Measurements from ENCODE around the gene MAEA. TPM values are rescaled to one million over a fixed set of nuclear protein-coding genes. Genes with fewer than 3 reads are reported as not detected.

Gene MAEA
- polyA plus RNA-seq, 2 of the 4 experiments (the other 2 are of a cell fraction): 46.1 to 58.4 TPM

GRCh38 chr4:1345903-1346780 lies 56.5 kb downstream of the MAEA start:
- no peaks in the 10 kb centered on the region for H3K9me3 ChIP-seq
- H3K4me1 ChIP-seq: peaks cover 8% of the 10 kb centered on the region; the same call in 1 of the 3 replicates
- peak; percentile 24 to 45 for DNase-seq (ENCODE audit: low read depth in 1 of 2, low spot score in 1 of 2)
- H3K4me3 ChIP-seq: peak overlapping the region; percentile 91
- ATAC-seq: peak; percentile 54 to 66
- H3K4me2 ChIP-seq: peak overlapping the region; percentile 96
- FAIRE-seq: no peak
- CTCF ChIA-PET: interaction anchor here (1.0 to 2.4 kb wide), 6 partner anchors 10 to 194 kb away, joined by 3 to 15 read pairs (median 4); no protein-coding TSS in a partner anchor
- WGBS (ENCODE audit: missing lambda C conversion rate): 4% methylated on average over 28 of the region's 76 CpGs
- peak overlapping the region; percentile 97 to 99 for H3K27ac ChIP-seq
- POLR2A ChIA-PET: interaction anchor here (0.6 to 2.6 kb wide), 3 partner anchors 10 to 98 kb away, joined by 3 to 26 read pairs (median 4); partner anchors contain the start of gene CTBP1
- peak; percentile 58 for TF ChIP-seq PHF8 (IDR thresholded peaks at IDR 0.05; ENCODE audit: borderline replicate concordance, low read depth)
- TF ChIP-seq POLR2A (IDR thresholded peaks at IDR 0.05; ENCODE audit: low read length): peak; percentile 16; the same call in 1 of the 2 replicates
- TF ChIP-seq, protein P1, sequence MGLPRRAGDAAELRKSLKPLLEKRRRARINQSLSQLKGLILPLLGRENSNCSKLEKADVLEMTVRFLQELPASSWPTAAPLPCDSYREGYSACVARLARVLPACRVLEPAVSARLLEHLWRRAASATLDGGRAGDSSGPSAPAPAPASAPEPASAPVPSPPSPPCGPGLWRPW (IDR thresholded peaks at IDR 0.05): no peak

DNA sequence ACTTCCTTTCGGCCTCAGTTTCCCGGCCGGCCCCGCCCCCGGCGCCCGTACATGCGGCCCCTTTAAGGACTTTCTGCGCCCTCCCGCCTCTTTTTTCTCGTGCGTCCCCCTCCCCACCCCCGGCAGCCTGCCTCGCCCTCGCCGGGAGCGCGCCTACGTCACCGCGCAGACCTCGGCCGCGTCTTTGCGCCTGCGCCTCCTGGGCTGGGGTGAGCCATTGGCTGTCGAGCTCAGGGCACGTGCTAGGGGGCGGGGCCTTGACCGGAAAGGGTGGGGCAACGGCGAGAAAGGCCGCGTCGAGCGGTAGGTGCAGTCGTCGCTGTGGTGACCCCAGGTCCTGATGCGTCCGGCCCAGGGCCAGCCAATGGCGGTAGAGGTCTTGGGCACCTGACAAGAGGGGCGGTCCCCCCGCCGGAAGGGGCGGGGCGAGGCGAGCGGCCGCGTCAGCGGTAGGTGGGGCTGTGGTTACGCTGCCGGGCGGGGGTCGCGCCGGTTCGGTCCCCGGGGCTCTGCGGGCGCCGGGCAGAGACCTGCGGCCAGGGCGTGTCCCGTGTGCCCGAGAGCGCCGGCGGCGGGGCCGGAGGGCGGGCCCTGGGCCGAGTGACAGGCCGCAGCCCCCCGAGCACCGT lies 57.2 kb downstream of the MAEA start, which contains the start of gene UVSSA:
TSS of gene UVSSA (plus strand) at position 428 of the 629 bp plus-strand sequence. CDS start 884 bp downstream, outside the sequence.
- no peak for FAIRE-seq
- Histone ChIP-seq H3K27ac (peak within 1 kb of the TSS; percentile 97 to 99), H3K4me3 (peak within 1 kb of the TSS; percentile 91), H3K4me2 (peak within 1 kb of the TSS; percentile 96), H3K9me3 (no peaks in the 10 kb centered on the region), H3K4me1 (peaks cover 8% of the 10 kb centered on the region; the same call in 1 of the 3 replicates)
- no CpG with 5 or more reads among the region's 76 CpGs for WGBS (ENCODE audit: missing lambda C conversion rate)
- TF ChIP-seq FOSB (CRISPR knock-in tag; IDR thresholded peaks at IDR 0.05): no peak
- peak; percentile 13 to 35; a peak in 2 of 5 replicates for TF ChIP-seq JUN (IDR thresholded peaks at IDR 0.05)
- peak; percentile 47 for TF ChIP-seq POLR2A (IDR thresholded peaks at IDR 0.05; ENCODE audit: low read length)
- no peak for TF ChIP-seq NPAS2 (CRISPR knock-in tag; IDR thresholded peaks at IDR 0.05; ENCODE audit: borderline replicate concordance)
- 0 out of 2 replicates have a peak, but pooled peaks have one; percentile 38 for TF ChIP-seq MAZ (IDR thresholded peaks at IDR 0.05; ENCODE audit: borderline replicate concordance, low read depth, low read length)
- TF ChIP-seq BHLHE40 (IDR thresholded peaks at IDR 0.05; ENCODE audit: low read depth, low read length): peak; percentile 63
- TF ChIP-seq, protein P2, sequence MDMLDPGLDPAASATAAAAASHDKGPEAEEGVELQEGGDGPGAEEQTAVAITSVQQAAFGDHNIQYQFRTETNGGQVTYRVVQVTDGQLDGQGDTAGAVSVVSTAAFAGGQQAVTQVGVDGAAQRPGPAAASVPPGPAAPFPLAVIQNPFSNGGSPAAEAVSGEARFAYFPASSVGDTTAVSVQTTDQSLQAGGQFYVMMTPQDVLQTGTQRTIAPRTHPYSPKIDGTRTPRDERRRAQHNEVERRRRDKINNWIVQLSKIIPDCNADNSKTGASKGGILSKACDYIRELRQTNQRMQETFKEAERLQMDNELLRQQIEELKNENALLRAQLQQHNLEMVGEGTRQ (IDR thresholded peaks at IDR 0.05): peak; percentile 97
- peak; percentile 65 for TF ChIP-seq MAX (IDR thresholded peaks at IDR 0.05)
- TF ChIP-seq, protein P3, sequence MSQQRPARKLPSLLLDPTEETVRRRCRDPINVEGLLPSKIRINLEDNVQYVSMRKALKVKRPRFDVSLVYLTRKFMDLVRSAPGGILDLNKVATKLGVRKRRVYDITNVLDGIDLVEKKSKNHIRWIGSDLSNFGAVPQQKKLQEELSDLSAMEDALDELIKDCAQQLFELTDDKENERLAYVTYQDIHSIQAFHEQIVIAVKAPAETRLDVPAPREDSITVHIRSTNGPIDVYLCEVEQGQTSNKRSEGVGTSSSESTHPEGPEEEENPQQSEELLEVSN (IDR thresholded peaks at IDR 0.05; ENCODE audit: borderline replicate concordance, low read depth): 0 out of 2 replicates have a peak, but pooled peaks have one; percentile 2
- ChIA-PET POLR2A (interaction anchor here (0.6 to 2.6 kb wide), 3 partner anchors 9 to 365 kb away, joined by 3 to 26 read pairs (median 5); partner anchors contain the start of genes CTBP1 and SLBP), CTCF (interaction anchor here (1.0 to 2.4 kb wide), 3 partner anchors 9 to 96 kb away, joined by 3 to 15 read pairs (median 8); no protein-coding TSS in a partner anchor)
- peak; percentile 87 to 93 for ATAC-seq
- peak; percentile 98 to 99 for DNase-seq (ENCODE audit: low read depth in 1 of 2, low spot score in 1 of 2)

DNA sequence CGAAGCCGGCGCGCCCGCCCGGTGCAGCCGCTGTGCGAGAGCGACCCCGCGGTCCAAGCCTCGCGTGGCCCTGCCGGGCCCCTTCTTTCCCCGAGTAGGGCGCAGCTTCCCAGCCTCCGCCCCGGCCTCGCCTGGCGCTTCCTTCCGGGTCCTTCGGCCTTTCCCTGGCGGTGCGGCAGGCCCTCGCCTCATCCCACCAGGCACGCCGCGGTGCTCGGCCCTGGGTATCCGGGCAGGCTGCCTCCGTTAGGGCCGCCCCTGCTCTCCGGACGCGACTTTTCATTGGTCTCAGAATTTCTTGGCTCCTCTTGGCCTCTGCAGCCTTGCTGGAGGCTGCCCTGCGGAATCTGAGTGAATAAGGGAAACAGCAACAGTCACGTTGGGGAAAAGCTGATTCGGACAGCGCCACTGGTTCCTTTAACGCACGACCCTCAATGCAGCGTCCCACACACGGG lies 57.7 kb downstream of the MAEA start:
- peak overlapping the region; percentile 86 for H3K4me2 ChIP-seq
- H3K4me3 ChIP-seq: peak overlapping the region; percentile 76
- ChIA-PET POLR2A (interaction anchor here (1.7 to 2.6 kb wide), 2 partner anchors 99 to 365 kb away, joined by 5 to 26 read pairs; partner anchors contain the start of genes CTBP1 and SLBP), CTCF (interaction anchor here (1.0 to 2.4 kb wide), 4 partner anchors 8 to 180 kb away, joined by 3 to 15 read pairs (median 6); no protein-coding TSS in a partner anchor)
- WGBS (ENCODE audit: missing lambda C conversion rate): 15% methylated on average over 5 of the region's 43 CpGs
- DNase-seq (ENCODE audit: low read depth in 1 of 2, low spot score in 1 of 2): peak; percentile 33 to 49
- peak; percentile 44 to 61 for ATAC-seq
- no peak for FAIRE-seq
- H3K4me1 ChIP-seq: peaks cover 11% of the 10 kb centered on the region; the same call in 1 of the 3 replicates
- H3K9me3 ChIP-seq: no peaks in the 10 kb centered on the region
- H3K27ac ChIP-seq: peak overlapping the region; percentile 90 to 98
- TF ChIP-seq SREBF2 (IDR thresholded peaks at IDR 0.05) (no peak), EP300 (IDR thresholded peaks at IDR 0.05) (no peak), SMC3 (IDR thresholded peaks at IDR 0.05) (no peak), HMGXB4 (CRISPR knock-in tag; IDR thresholded peaks at IDR 0.05; ENCODE audit: borderline replicate concordance) (no peak), HOXB13 (CRISPR knock-in tag; IDR thresholded peaks at IDR 0.05; ENCODE audit: low read depth) (peak; percentile 35; the same call in 1 of the 2 replicates), HOXA7 (CRISPR knock-in tag; IDR thresholded peaks at IDR 0.05) (no peak), JUNB (IDR thresholded peaks at IDR 0.05) (no peak), EHF (CRISPR knock-in tag; IDR thresholded peaks at IDR 0.05) (0 out of 2 replicates have a peak, but pooled peaks have one; percentile 33), MYC (IDR thresholded peaks at IDR 0.05; ENCODE audit: borderline replicate concordance, low read length) (no peak), MAFK (IDR thresholded peaks at IDR 0.05; ENCODE audit: partially characterized antibody) (no peak)
- TF ChIP-seq, protein P4, sequence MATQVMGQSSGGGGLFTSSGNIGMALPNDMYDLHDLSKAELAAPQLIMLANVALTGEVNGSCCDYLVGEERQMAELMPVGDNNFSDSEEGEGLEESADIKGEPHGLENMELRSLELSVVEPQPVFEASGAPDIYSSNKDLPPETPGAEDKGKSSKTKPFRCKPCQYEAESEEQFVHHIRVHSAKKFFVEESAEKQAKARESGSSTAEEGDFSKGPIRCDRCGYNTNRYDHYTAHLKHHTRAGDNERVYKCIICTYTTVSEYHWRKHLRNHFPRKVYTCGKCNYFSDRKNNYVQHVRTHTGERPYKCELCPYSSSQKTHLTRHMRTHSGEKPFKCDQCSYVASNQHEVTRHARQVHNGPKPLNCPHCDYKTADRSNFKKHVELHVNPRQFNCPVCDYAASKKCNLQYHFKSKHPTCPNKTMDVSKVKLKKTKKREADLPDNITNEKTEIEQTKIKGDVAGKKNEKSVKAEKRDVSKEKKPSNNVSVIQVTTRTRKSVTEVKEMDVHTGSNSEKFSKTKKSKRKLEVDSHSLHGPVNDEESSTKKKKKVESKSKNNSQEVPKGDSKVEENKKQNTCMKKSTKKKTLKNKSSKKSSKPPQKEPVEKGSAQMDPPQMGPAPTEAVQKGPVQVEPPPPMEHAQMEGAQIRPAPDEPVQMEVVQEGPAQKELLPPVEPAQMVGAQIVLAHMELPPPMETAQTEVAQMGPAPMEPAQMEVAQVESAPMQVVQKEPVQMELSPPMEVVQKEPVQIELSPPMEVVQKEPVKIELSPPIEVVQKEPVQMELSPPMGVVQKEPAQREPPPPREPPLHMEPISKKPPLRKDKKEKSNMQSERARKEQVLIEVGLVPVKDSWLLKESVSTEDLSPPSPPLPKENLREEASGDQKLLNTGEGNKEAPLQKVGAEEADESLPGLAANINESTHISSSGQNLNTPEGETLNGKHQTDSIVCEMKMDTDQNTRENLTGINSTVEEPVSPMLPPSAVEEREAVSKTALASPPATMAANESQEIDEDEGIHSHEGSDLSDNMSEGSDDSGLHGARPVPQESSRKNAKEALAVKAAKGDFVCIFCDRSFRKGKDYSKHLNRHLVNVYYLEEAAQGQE (IDR thresholded peaks at IDR 0.05): no peak

All from A549 (cell line).